Measurements from ENCODE around the gene ERGIC1. TPM values are rescaled to one million over a fixed set of nuclear protein-coding genes. Genes with fewer than 3 reads are reported as not detected.

Gene ERGIC1
- total RNA-seq, 1 donor from 2014 or later: 158 TPM

DNA sequence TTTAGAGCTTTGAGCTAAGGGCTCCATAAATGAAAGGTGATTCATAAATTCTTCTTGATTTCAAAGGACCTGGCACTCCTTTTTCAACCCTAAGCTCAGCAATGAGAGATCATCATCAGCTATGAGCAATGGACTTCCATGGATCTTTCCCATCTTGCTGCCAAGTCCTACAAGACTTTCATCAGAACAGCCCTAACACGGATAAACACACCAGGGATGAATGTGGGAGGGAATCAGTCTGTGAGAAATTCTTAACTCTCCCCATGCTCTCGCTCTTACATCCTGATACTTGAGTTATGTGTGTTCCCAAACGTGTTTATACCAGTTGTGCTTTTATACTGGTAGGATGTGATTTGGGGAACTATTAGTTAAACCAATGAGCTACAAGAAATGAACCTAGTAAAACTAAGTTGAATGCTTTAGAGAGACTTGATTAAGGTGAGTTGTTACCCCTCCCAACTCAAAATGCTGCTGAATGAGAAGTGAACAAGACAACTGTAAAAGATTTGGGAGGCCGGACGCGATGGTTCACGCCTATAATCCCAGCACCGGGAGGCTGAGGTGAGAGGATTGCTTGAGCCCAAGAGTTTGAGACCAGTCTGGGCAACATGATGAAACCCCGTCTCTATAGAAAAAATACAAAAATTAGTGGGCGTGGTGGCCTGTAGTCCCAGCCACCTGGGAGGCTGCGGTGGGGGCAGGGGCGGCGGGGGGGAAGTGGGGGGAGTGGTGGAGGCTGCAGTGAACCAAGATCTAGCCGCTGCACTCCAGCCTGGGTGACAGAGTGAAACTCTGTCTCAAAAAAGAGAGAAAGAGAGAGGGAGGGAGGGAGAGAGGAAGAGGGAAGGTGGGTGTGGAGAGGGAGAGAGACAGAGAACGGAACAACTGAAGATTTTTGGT lies 120.0 kb downstream of the ERGIC1 start:
- H3K4me3 Mint-ChIP-seq (ENCODE audit: low read depth): no peak overlapping the region
- H3K27me3 Mint-ChIP-seq: peaks cover 8% of the 10 kb centered on the region
- H3K36me3 Mint-ChIP-seq (ENCODE audit: insufficient read depth): peaks cover 7% of the 10 kb centered on the region
- H3K9me3 Mint-ChIP-seq (ENCODE audit: low read depth): no peaks in the 10 kb centered on the region
- no peaks in the 10 kb centered on the region for H3K4me1 Mint-ChIP-seq (ENCODE audit: low read depth)
- peak overlapping the region; percentile 12 for H3K27ac Mint-ChIP-seq
- no peak for DNase-seq (ENCODE audit: low spot score, unreplicated experiment)
- no peak for TF ChIP-seq CTCF (IDR thresholded peaks at IDR 0.05; ENCODE audit: unreplicated experiment)

GRCh38 chr5:172954751-172955159 lies 120.7 kb downstream of the ERGIC1 start:
- Mint-ChIP-seq H3K36me3 (ENCODE audit: insufficient read depth) (peaks cover 5% of the 10 kb centered on the region), H3K27me3 (peaks cover 8% of the 10 kb centered on the region), H3K4me3 (ENCODE audit: low read depth) (no peak overlapping the region), H3K9me3 (ENCODE audit: low read depth) (no peaks in the 10 kb centered on the region), H3K27ac (peak overlapping the region; percentile 12), H3K4me1 (ENCODE audit: low read depth) (peaks cover 2% of the 10 kb centered on the region)
- DNase-seq (ENCODE audit: low spot score, unreplicated experiment): no peak
- TF ChIP-seq CTCF (IDR thresholded peaks at IDR 0.05; ENCODE audit: unreplicated experiment): no peak

- Mint-ChIP-seq H3K36me3 (ENCODE audit: insufficient read depth) (peaks cover 3% of the 10 kb centered on the region), H3K27me3 (peaks cover 8% of the 10 kb centered on the region), H3K9me3 (ENCODE audit: low read depth) (no peaks in the 10 kb centered on the region), H3K4me3 (ENCODE audit: low read depth) (no peak overlapping the region), H3K27ac (no peak overlapping the region), H3K4me1 (ENCODE audit: low read depth) (peaks cover 8% of the 10 kb centered on the region)
- DNase-seq (ENCODE audit: low spot score, unreplicated experiment): no peak
- no peak for TF ChIP-seq CTCF (IDR thresholded peaks at IDR 0.05; ENCODE audit: unreplicated experiment)
These were observed 122.2 kb downstream of the ERGIC1 start for GRCh38 chr5:172956228-172956627.

- H3K4me1 Mint-ChIP-seq (ENCODE audit: low read depth): peaks cover 8% of the 10 kb centered on the region
- no peak for DNase-seq (ENCODE audit: low spot score, unreplicated experiment)
- H3K27ac Mint-ChIP-seq: no peak overlapping the region
- H3K36me3 Mint-ChIP-seq (ENCODE audit: insufficient read depth): peaks cover 2% of the 10 kb centered on the region
- H3K9me3 Mint-ChIP-seq (ENCODE audit: low read depth): no peaks in the 10 kb centered on the region
- TF ChIP-seq CTCF (IDR thresholded peaks at IDR 0.05; ENCODE audit: unreplicated experiment): no peak
- H3K4me3 Mint-ChIP-seq (ENCODE audit: low read depth): no peak overlapping the region
- H3K27me3 Mint-ChIP-seq: peaks cover 8% of the 10 kb centered on the region
These were observed 122.9 kb downstream of the ERGIC1 start for GRCh38 chr5:172956936-172957335.

DNA sequence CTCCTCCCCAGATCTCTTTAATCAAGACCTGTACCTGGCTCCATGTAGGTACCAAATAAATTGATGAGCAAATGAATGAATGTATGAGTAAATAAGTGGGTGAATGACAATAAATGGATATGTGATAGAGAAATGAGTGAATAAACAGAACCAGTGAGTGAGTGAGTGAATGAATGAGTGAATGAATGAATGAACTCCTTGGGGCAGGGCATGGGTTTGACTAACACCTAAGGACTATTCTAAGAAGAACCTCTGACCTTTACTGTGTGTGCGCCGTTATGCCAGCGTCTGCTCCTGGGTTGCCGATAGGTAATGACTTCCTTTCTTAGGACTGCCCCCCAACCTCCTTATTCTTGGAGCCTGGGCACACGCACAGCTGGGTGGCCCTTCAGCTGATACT lies 123.4 kb downstream of the ERGIC1 start:
- peak overlapping the region; percentile 30 for H3K4me3 Mint-ChIP-seq (ENCODE audit: low read depth)

More for the DNA sequence above, 123.4 kb downstream of the ERGIC1 start:
- Mint-ChIP-seq H3K4me1 (ENCODE audit: low read depth) (peaks cover 8% of the 10 kb centered on the region), H3K36me3 (ENCODE audit: insufficient read depth) (peaks cover 2% of the 10 kb centered on the region), H3K27me3 (peaks cover 8% of the 10 kb centered on the region), H3K27ac (no peak overlapping the region), H3K9me3 (ENCODE audit: low read depth) (no peaks in the 10 kb centered on the region)
- no peak for DNase-seq (ENCODE audit: low spot score, unreplicated experiment)
- no peak for TF ChIP-seq CTCF (IDR thresholded peaks at IDR 0.05; ENCODE audit: unreplicated experiment)
